ENCODE data around the gene MAST4. TPM values are rescaled to one million over a fixed set of nuclear protein-coding genes. Genes with fewer than 3 reads are reported as not detected.

The MAST4 gene
- total RNA-seq, 1 experiment from 2014 or later = 26.5 TPM

- intact Hi-C loops (cut with micrococcal nuclease) = no loop called here
- peaks cover 14% of the 10 kb centered on the region for H3K4me1 Mint-ChIP-seq (ENCODE audit: insufficient read depth, unreplicated experiment)
- H3K27me3 Mint-ChIP-seq (ENCODE audit: insufficient read depth, unreplicated experiment) = no peaks in the 10 kb centered on the region
- H3K9me3 Mint-ChIP-seq (ENCODE audit: unreplicated experiment) = no peaks in the 10 kb centered on the region
- BruUV-seq (replicated peaks) = no TSS peak
- no peaks in the 10 kb centered on the region for H3K36me3 Mint-ChIP-seq (ENCODE audit: insufficient read depth, unreplicated experiment)
- no peak for TF ChIP-seq CTCF (IDR thresholded peaks at IDR 0.05; ENCODE audit: unreplicated experiment)
- ChIA-PET CTCF (interaction anchor here (0.6 kb wide), 1 partner anchor 117 kb away, joined by 3 read pairs; no protein-coding TSS in a partner anchor), POLR2A (interaction anchor here (0.6 to 8.8 kb wide), 3 partner anchors 11 to 18 kb away, joined by 3 to 117 read pairs (median 4); no protein-coding TSS in a partner anchor)
- DNase-seq (ENCODE audit: unreplicated experiment) = no peak
- no peak overlapping the region for H3K27ac Mint-ChIP-seq (ENCODE audit: low read depth, unreplicated experiment)
- no peak overlapping the region for H3K4me3 Mint-ChIP-seq (ENCODE audit: unreplicated experiment)
Observed at GRCh38 chr5:66992547-66992946, 396.4 kb downstream of the MAST4 start.

- Mint-ChIP-seq H3K4me1 (ENCODE audit: insufficient read depth, unreplicated experiment) (peaks cover 14% of the 10 kb centered on the region), H3K4me3 (ENCODE audit: unreplicated experiment) (no peak overlapping the region), H3K9me3 (ENCODE audit: unreplicated experiment) (no peaks in the 10 kb centered on the region), H3K36me3 (ENCODE audit: insufficient read depth, unreplicated experiment) (no peaks in the 10 kb centered on the region), H3K27me3 (ENCODE audit: insufficient read depth, unreplicated experiment) (no peaks in the 10 kb centered on the region), H3K27ac (ENCODE audit: low read depth, unreplicated experiment) (no peak overlapping the region)
- ChIA-PET CTCF (interaction anchor here (0.6 kb wide), 1 partner anchor 116 kb away, joined by 3 read pairs; no protein-coding TSS in a partner anchor), POLR2A (interaction anchor here (1.1 to 8.8 kb wide), 3 partner anchors 10 to 29 kb away, joined by 4 to 117 read pairs (median 5); no protein-coding TSS in a partner anchor)
- no peak for DNase-seq (ENCODE audit: unreplicated experiment)
- BruUV-seq (replicated peaks) = no TSS peak
- intact Hi-C loops (cut with micrococcal nuclease) = no loop called here
- no peak for TF ChIP-seq CTCF (IDR thresholded peaks at IDR 0.05; ENCODE audit: unreplicated experiment)
Observed at GRCh38 chr5:66993448-66993847, 397.3 kb downstream of the MAST4 start.

GRCh38 chr5:66993882-66994281 lies 397.7 kb downstream of the MAST4 start:
- POLR2A ChIA-PET = interaction anchor here (1.0 to 8.8 kb wide), 4 partner anchors 10 to 28 kb away, joined by 4 to 117 read pairs (median 4); no protein-coding TSS in a partner anchor
- intact Hi-C loops (cut with micrococcal nuclease) = no loop called here
- no peak overlapping the region for H3K4me3 Mint-ChIP-seq (ENCODE audit: unreplicated experiment)

GRCh38 chr5:66994790-66995189 lies 398.6 kb downstream of the MAST4 start:
- H3K27ac Mint-ChIP-seq (ENCODE audit: low read depth, unreplicated experiment) = no peak overlapping the region
- no peak for TF ChIP-seq CTCF (IDR thresholded peaks at IDR 0.05; ENCODE audit: unreplicated experiment)
- H3K27me3 Mint-ChIP-seq (ENCODE audit: insufficient read depth, unreplicated experiment) = no peaks in the 10 kb centered on the region
- intact Hi-C loops (cut with micrococcal nuclease) = no loop called here
- H3K4me1 Mint-ChIP-seq (ENCODE audit: insufficient read depth, unreplicated experiment) = peaks cover 14% of the 10 kb centered on the region
- DNase-seq (ENCODE audit: unreplicated experiment) = no peak
- BruUV-seq (replicated peaks) = no TSS peak
- CTCF ChIA-PET = interaction anchor here (0.7 to 0.8 kb wide), 2 partner anchors 60 to 335 kb away, joined by 4 to 5 read pairs; no protein-coding TSS in a partner anchor
- no peak overlapping the region for H3K4me3 Mint-ChIP-seq (ENCODE audit: unreplicated experiment)
- no peaks in the 10 kb centered on the region for H3K36me3 Mint-ChIP-seq (ENCODE audit: insufficient read depth, unreplicated experiment)
- H3K9me3 Mint-ChIP-seq (ENCODE audit: unreplicated experiment) = no peaks in the 10 kb centered on the region
- POLR2A ChIA-PET = interaction anchor here (1.0 to 8.8 kb wide), 3 partner anchors 9 to 37 kb away, joined by 3 to 117 read pairs (median 4); no protein-coding TSS in a partner anchor

More at GRCh38 chr5:66993882-66994281, 397.7 kb downstream of the MAST4 start:
- H3K4me1 Mint-ChIP-seq (ENCODE audit: insufficient read depth, unreplicated experiment) = peaks cover 14% of the 10 kb centered on the region
- TF ChIP-seq CTCF (IDR thresholded peaks at IDR 0.05; ENCODE audit: unreplicated experiment) = no peak
- H3K36me3 Mint-ChIP-seq (ENCODE audit: insufficient read depth, unreplicated experiment) = no peaks in the 10 kb centered on the region
- CTCF ChIA-PET = interaction anchor here (0.7 kb wide), 1 partner anchor 334 kb away, joined by 5 read pairs; no protein-coding TSS in a partner anchor
- no peak for DNase-seq (ENCODE audit: unreplicated experiment)
- H3K27ac Mint-ChIP-seq (ENCODE audit: low read depth, unreplicated experiment) = no peak overlapping the region
- no TSS peak for BruUV-seq (replicated peaks)
- no peaks in the 10 kb centered on the region for H3K9me3 Mint-ChIP-seq (ENCODE audit: unreplicated experiment)
- no peaks in the 10 kb centered on the region for H3K27me3 Mint-ChIP-seq (ENCODE audit: insufficient read depth, unreplicated experiment)
